Measurements from ENCODE around the gene ZNF135.

- TF ChIP-seq CTCF (IDR thresholded peaks at IDR 0.05), result no peak
- no peak for TF ChIP-seq POLR2A (IDR thresholded peaks at IDR 0.05)
These were observed 20.7 kb downstream of the ZNF135 start for GRCh38 chr19:58079792-58080191.
